GM12878 (cell line): ENCODE measurements around the gene ELP4. TPM values are rescaled to one million over a fixed set of nuclear protein-coding genes. Genes with fewer than 3 reads are reported as not detected.

Experiments used
- ATAC-seq: fragments of 200-7000 bp; cut with Tn5 transposase; 3 replicates; pipeline ENCODE4 v1.9.1; 2020; ENCODE audit warnings: mild to moderate bottlenecking, moderate library complexity
- BruUV-seq: library from RNA; stranded (reverse); fragments of 400-500 nt; replicated peaks from 2 replicates; lab custom pipeline; 2021; lab: Mats Ljungman, UMichigan
- CTCF ChIA-PET: fragments of 300-600 bp; sonication (Branson Sonifier 250); formaldehyde crosslinking; extraction: SDS; loops from one replicate; lab custom pipeline; 2021; ENCODE audit warnings: inconsistent platforms; lab: Yijun Ruan, JAX
- POLR2A ChIA-PET: fragments of 350-600 bp; formaldehyde crosslinking; extraction: SDS; loops from one replicate; lab custom pipeline; 2021; ENCODE audit warnings: inconsistent platforms; lab: Charles Lee
- RAD21 ChIA-PET: fragments of 300-600 bp; sonication (Branson Sonifier 250); formaldehyde crosslinking; loops from one replicate; lab custom pipeline; 2023; ENCODE audit warnings: antibody characterized with exemption; ENCODE audit not compliant: unreplicated experiment; lab: Charles Lee
- SMC1A ChIA-PET: fragments of 300-600 bp; sonication (Branson Sonifier 250); formaldehyde crosslinking; loops from one replicate; lab custom pipeline; 2023; ENCODE audit not compliant: unreplicated experiment, uncharacterized antibody; lab: Charles Lee
- DNase-seq: peaks from one replicate; pipeline ENCODE4 v3.0.0-alpha.2; 2011; ENCODE audit warnings: low read depth, low spot score
- FAIRE-seq: peaks from 3 replicates; lab custom pipeline; 2011; peaks lifted over from hg19 to GRCh38; lab: Jason Lieb, UNC
- H2AFZ ChIP-seq: 2 replicates; pipeline ENCODE4 v1.6.0; 2011; ENCODE audit warnings: low read depth, low read length, control low read depth; ENCODE audit not compliant: control insufficient read depth
- H3K27ac ChIP-seq: 2 replicates; pipeline ENCODE4 v1.5.1; 2011; ENCODE audit warnings: control low read depth; ENCODE audit not compliant: control insufficient read depth, insufficient read depth
- H3K27me3 ChIP-seq, 2 experiments: replicated peaks in 1 of 2; 2 replicates each; pipeline versions ENCODE4 v1.6.0 to v1.6.1; 2011; ENCODE audit warnings: low read length in 1 of 2; ENCODE audit not compliant: control insufficient read depth in 2 of 2, insufficient read depth in 2 of 2
- H3K36me3 ChIP-seq, 2 experiments: 2 replicates each; pipeline ENCODE4 v1.5.1; 2011; ENCODE audit warnings: low read length in 1 of 2; ENCODE audit not compliant: control insufficient read depth in 2 of 2, insufficient read depth in 2 of 2
- H3K4me1 ChIP-seq: 2 replicates; pipeline ENCODE4 v1.6.1; 2011; ENCODE audit warnings: mild to moderate bottlenecking, low read length, moderate library complexity, mixed read lengths; ENCODE audit not compliant: control insufficient read depth, insufficient read depth
- H3K4me2 ChIP-seq: 2 replicates; pipeline ENCODE4 v1.6.0; 2011; ENCODE audit warnings: control low read depth; ENCODE audit not compliant: control insufficient read depth, insufficient read depth
- H3K4me3 ChIP-seq: fragments of 200-600 bp; sonication (generic); 2 replicates; pipeline ENCODE4 v1.5.1; 2016
- H3K79me2 ChIP-seq: 2 replicates; pipeline ENCODE4 v1.6.0; 2011; ENCODE audit warnings: low read length; ENCODE audit not compliant: control insufficient read depth, insufficient read depth
- H3K9ac ChIP-seq: 2 replicates; pipeline ENCODE4 v1.8.0; 2011; ENCODE audit warnings: low read length, control low read depth, mixed read lengths; ENCODE audit not compliant: control insufficient read depth, insufficient read depth
- H3K9me3 ChIP-seq: replicated peaks from 3 replicates; pipeline ENCODE4 v1.5.1; 2011; ENCODE audit warnings: mild to moderate bottlenecking, low read length; ENCODE audit not compliant: control insufficient read depth, insufficient read depth
- H4K20me1 ChIP-seq: 2 replicates; pipeline ENCODE4 v1.6.0; 2011; ENCODE audit not compliant: control insufficient read depth, insufficient read depth
- BCLAF1 ChIP-seq: fragments of 450-650 bp; IDR thresholded peaks from 2 replicates; pipeline ENCODE4 v1.6.1; 2017; ENCODE audit warnings: antibody characterized with exemption, mild to moderate bottlenecking, moderate library complexity
- CBFB ChIP-seq: IDR thresholded peaks from 2 replicates; pipeline ENCODE4 v1.6.1; 2016; ENCODE audit warnings: antibody characterized with exemption, low read depth
- IKZF1 ChIP-seq: fragments of 450-650 bp; conservative IDR thresholded peaks from 2 replicates; pipeline ENCODE4 v1.6.1; 2017; ENCODE audit warnings: antibody characterized with exemption, mild to moderate bottlenecking
- IKZF2 ChIP-seq, 2 experiments: fragments of 450-650 bp; IDR thresholded peaks; 2 replicates each; pipeline ENCODE4 v1.6.1; 2017; ENCODE audit warnings: mild to moderate bottlenecking in 2 of 2, moderate library complexity in 2 of 2
- MTA2 ChIP-seq: fragments of 450-650 bp; IDR thresholded peaks from 2 replicates; pipeline ENCODE4 v1.6.1; 2016; ENCODE audit warnings: low read depth, mild to moderate bottlenecking, moderate library complexity
- MXI1 ChIP-seq: fragments of 150-350 bp; IDR thresholded peaks from 2 replicates; pipeline ENCODE4 v1.6.1; 2011; ENCODE audit warnings: low read depth, mild to moderate bottlenecking, inconsistent platforms, low read length, improper control_type of control experiment
- NRF1 ChIP-seq: conservative IDR thresholded peaks from 2 replicates; pipeline ENCODE4 v1.6.1; 2011; ENCODE audit warnings: mild to moderate bottlenecking, low read depth, low read length, improper control_type of control experiment
- POLR2A ChIP-seq: IDR thresholded peaks from 2 replicates; pipeline ENCODE4 v1.6.1; 2011; ENCODE audit warnings: low read depth, mild to moderate bottlenecking, low read length
- RAD21 ChIP-seq: IDR thresholded peaks from 2 replicates; pipeline ENCODE4 v1.6.1; 2011; ENCODE audit warnings: mild to moderate bottlenecking, low read depth, low read length, moderate library complexity; ENCODE audit not compliant: insufficient read depth
- SIN3A ChIP-seq: IDR thresholded peaks from 2 replicates; pipeline ENCODE4 v1.6.1; 2012; ENCODE audit warnings: low read depth, low read length, improper control_type of control experiment
- SMAD1 ChIP-seq: fragments of 450-650 bp; IDR thresholded peaks from 2 replicates; pipeline ENCODE4 v1.6.1; 2018; ENCODE audit warnings: mild to moderate bottlenecking, low read depth; ENCODE audit not compliant: partially characterized antibody
- TCF3 ChIP-seq: IDR thresholded peaks from 2 replicates; pipeline ENCODE4 v1.6.1; 2012; ENCODE audit warnings: low read depth, mild to moderate bottlenecking, low read length, borderline replicate concordance; ENCODE audit not compliant: insufficient read depth
- ZNF24 ChIP-seq: fragments of 450-650 bp; IDR thresholded peaks from 2 replicates; pipeline ENCODE4 v1.6.1; 2017; ENCODE audit warnings: antibody characterized with exemption, mild to moderate bottlenecking
- WGBS: methylation state at CpG from one replicate; pipeline ENCODE4 v1.1.6; 2016; ENCODE audit warnings: low lambda C conversion rate; ENCODE audit not compliant: insufficient replicate concordance, insufficient coverage; ENCODE audit errors: missing lambda C conversion rate; 5-methylcytosine and 5-hydroxymethylcytosine counted together
- in situ Hi-C: fragments of 300-500 bp; cut with MboI; formaldehyde crosslinking; loops from 9 replicates; pipeline ENCODE4 v1.14.3; 2018; ENCODE audit warnings: mixed read lengths
- intact Hi-C: fragments of 100-400 bp; cut with micrococcal nuclease; formaldehyde crosslinking; loops from one replicate; pipeline ENCODE4 v1.14.2; 2022; ENCODE audit not compliant: unreplicated experiment
- polyA plus RNA-seq, 11 experiments: library from polyadenylated mRNA; depleted of rRNA in 4 of 11; unstranded in 6 of 11; stranded (reverse) in 5 of 11; fragments of >200 nt; fragmentation: Nextera tagmentation in 4 of 11; fragmentation: Illumina TruSeq in 1 of 11; extraction: Ambion mirVana in 4 of 11; extraction: Trizol in 1 of 11; gene quantifications; 1 replicate in 1 of 11; 2 replicates in 10 of 11; pipeline versions ENCODE4 v1.2.1 to v1.2.3, GENCODE V29; 2011 to 2016; ENCODE audit warnings: inconsistent platforms in 2 of 11, missing spikeins in 2 of 11, low read depth in 1 of 11
- total RNA-seq, 4 experiments: library from RNA; depleted of rRNA in 3 of 4; stranded (reverse); fragments of >200 nt in 3 of 4; fragmentation: Illumina TruSeq in 1 of 4; extraction: Trizol in 1 of 4; gene quantifications; 2 replicates each; pipeline versions ENCODE4 v1.2.1 to v1.2.3, GENCODE V29; 2013 to 2021

ELP4 gene
- total and polyA plus RNA-seq, 10 of the 15 experiments (the other 5 are each of a cell fraction or from before 2014, with no cell fraction given), result 17.7 to 36.1 (median 27.0) TPM

GRCh38 chr11:31720671-31721365 lies 211.3 kb downstream of the ELP4 start:
- WGBS, result 97% methylated on average over 3 of the region's 3 CpGs
- DNase-seq (no peak), FAIRE-seq (no peak), ATAC-seq (no peak)
- ChIA-PET SMC1A (no interaction called here), RAD21 (no interaction called here), CTCF (no interaction called here), POLR2A (no interaction called here)
- no peaks in the 10 kb centered on the region for H3K4me1 ChIP-seq
- no peaks in the 10 kb centered on the region for H3K79me2 ChIP-seq
- TF ChIP-seq BCLAF1, result no peak
- no peak for TF ChIP-seq TCF3
- no peak for TF ChIP-seq IKZF1
- no peak for TF ChIP-seq POLR2A
- no peak for TF ChIP-seq MXI1
- no peak for TF ChIP-seq SMAD1
- TF ChIP-seq IKZF2 (IDR thresholded peaks at IDR 0.05), result no peak
- TF ChIP-seq MTA2, result no peak
- TF ChIP-seq SIN3A, result no peak
- no peak for TF ChIP-seq ZNF24
- no peak for TF ChIP-seq CBFB
- no peak for TF ChIP-seq RAD21
- no peak for TF ChIP-seq NRF1
- H2AFZ ChIP-seq, result no peak overlapping the region
- no TSS peak for BruUV-seq
- no peak overlapping the region for H3K4me2 ChIP-seq
- no peaks in the 10 kb centered on the region for H3K9me3 ChIP-seq
- no peaks in the 10 kb centered on the region for H4K20me1 ChIP-seq
- H3K36me3 ChIP-seq, result no peaks in the 10 kb centered on the region
- H3K9ac ChIP-seq, result no peak overlapping the region
- in situ Hi-C loops (no loop called here), intact Hi-C loops (no loop called here)
- no peaks in the 10 kb centered on the region for H3K27me3 ChIP-seq
- H3K27ac ChIP-seq, result no peak overlapping the region
- H3K4me3 ChIP-seq, result no peak overlapping the region
